HCT116 (cell line): ENCODE measurements around the gene CASP1. TPM values are rescaled to one million over a fixed set of nuclear protein-coding genes. Genes with fewer than 3 reads are reported as not detected.

Experiments used
- ATAC-seq: fragments of 200-7000 bp; cut with Tn5 transposase; 2 replicates; pipeline ENCODE4 v1.9.1; 2020; ENCODE audit warnings: mild to moderate bottlenecking, moderate library complexity
- BruUV-seq: library from RNA; stranded (reverse); fragments of 400-500 nt; replicated peaks from 2 replicates; lab custom pipeline; 2021; lab: Mats Ljungman, UMichigan
- CTCF ChIA-PET: fragments of 300-600 bp; sonication (Branson Sonifier 250); formaldehyde crosslinking; loops from one replicate; lab custom pipeline; 2021; ENCODE audit warnings: antibody characterized with exemption; lab: Charles Lee
- POLR2A ChIA-PET: fragments of 300-600, 350-600 bp; sonication (Branson Sonifier 250); formaldehyde crosslinking; loops from one replicate; lab custom pipeline; 2021; ENCODE audit warnings: antibody characterized with exemption; lab: Charles Lee
- RAD21 ChIA-PET, 2 experiments: fragments of 300-600 bp; sonication (Branson Sonifier 250); formaldehyde crosslinking; loops; one replicate each; lab custom pipeline; 2023; ENCODE audit warnings: low total read pairs in 2 of 2; ENCODE audit not compliant: uncharacterized antibody in 2 of 2, unreplicated experiment in 2 of 2, low non-redundant PET in 1 of 2; lab: Charles Lee
- DNase-seq: peaks from one replicate; pipeline ENCODE4 v3.0.0-alpha.2; 2010; ENCODE audit warnings: low read depth, low spot score
- H2AFZ ChIP-seq: fragments of 200-600 bp; shearing (Covaris generic), sonication (generic); 2 replicates; pipeline ENCODE4 v1.6.1; 2017; ENCODE audit warnings: low read depth, mixed run types, mixed read lengths, antibody characterized with exemption, low read length; ENCODE audit not compliant: poor library complexity, severe bottlenecking
- H3K27ac ChIP-seq: 2 replicates; pipeline ENCODE4 v1.5.1; 2012; ENCODE audit warnings: low read depth, low read length
- H3K27me3 ChIP-seq: fragments of 200-600 bp; sonication (generic); 2 replicates; pipeline ENCODE4 v1.6.1; 2016; ENCODE audit warnings: mixed run types, low read length, mixed read lengths; ENCODE audit not compliant: insufficient read depth
- H3K36me3 ChIP-seq, 2 experiments: fragments of 200-500 bp in 1 of 2; fragments of 200-600 bp in 1 of 2; sonication (Bioruptor generic) in 1 of 2; sonication (generic) in 1 of 2; 2 replicates each; pipeline versions ENCODE4 v1.5.1 to v1.6.1; 2014 to 2016; ENCODE audit warnings: low read length in 2 of 2, inconsistent platforms in 1 of 2, mixed read lengths in 1 of 2, mixed run types in 1 of 2; ENCODE audit not compliant: insufficient read depth in 2 of 2, control insufficient read depth in 1 of 2
- H3K4me1 ChIP-seq, 2 experiments: fragments of 200-600 bp in 1 of 2; sonication (generic) in 1 of 2; 2 replicates each; pipeline versions ENCODE4 v1.5.1 to v1.6.1; 2012 to 2017; ENCODE audit warnings: low read length in 2 of 2, inconsistent platforms in 1 of 2, mild to moderate bottlenecking in 1 of 2, mixed read lengths in 1 of 2, mixed run types in 1 of 2, moderate library complexity in 1 of 2; ENCODE audit not compliant: insufficient read depth in 2 of 2, control insufficient read depth in 1 of 2
- H3K4me2 ChIP-seq: fragments of 200-600 bp; sonication (generic); 2 replicates; pipeline ENCODE4 v1.6.1; 2017; ENCODE audit warnings: mixed run types, low read length, mixed read lengths
- H3K4me3 ChIP-seq, 2 experiments: fragments of 200-600 bp in 1 of 2; sonication (generic) in 1 of 2; replicated peaks in 1 of 2; 2 replicates each; pipeline ENCODE4 v1.5.1; 2011 to 2016; ENCODE audit warnings: low read length in 2 of 2, control low read depth in 1 of 2, low read depth in 1 of 2, mild to moderate bottlenecking in 1 of 2, mixed read lengths in 1 of 2, mixed run types in 1 of 2
- H3K79me2 ChIP-seq: fragments of 200-600 bp; sonication (generic); 2 replicates; pipeline ENCODE4 v1.6.1; 2017; ENCODE audit warnings: mild to moderate bottlenecking, mixed run types, low read length, moderate library complexity, mixed read lengths; ENCODE audit not compliant: insufficient read depth
- H3K9ac ChIP-seq: fragments of 200-600 bp; sonication (generic); 2 replicates; pipeline ENCODE4 v1.6.1; 2016; ENCODE audit warnings: low read length, mixed read lengths
- H3K9me2 ChIP-seq: fragments of 200-600 bp; sonication (generic), shearing (Covaris generic); 2 replicates; pipeline ENCODE4 v1.6.1; 2017; ENCODE audit warnings: mixed run types, mild to moderate bottlenecking, moderate library complexity; ENCODE audit not compliant: insufficient read depth
- H3K9me3 ChIP-seq, 2 experiments: fragments of 200-500 bp in 1 of 2; fragments of 200-600 bp in 1 of 2; sonication (Bioruptor generic) in 1 of 2; sonication (generic) in 1 of 2; 2 replicates each; pipeline ENCODE4 v1.6.1; 2014 to 2017; ENCODE audit warnings: low read length in 2 of 2, mixed read lengths in 2 of 2, inconsistent platforms in 1 of 2, low read depth in 1 of 2, mild to moderate bottlenecking in 1 of 2, mixed run types in 1 of 2, moderate library complexity in 1 of 2; ENCODE audit not compliant: control insufficient read depth in 1 of 2, insufficient read depth in 1 of 2
- H4K20me1 ChIP-seq: fragments of 200-600 bp; sonication (generic), shearing (Covaris generic); 2 replicates; pipeline ENCODE4 v1.6.1; 2017; ENCODE audit warnings: mixed run types, mild to moderate bottlenecking, moderate library complexity; ENCODE audit not compliant: insufficient read depth
- ATF3 ChIP-seq: IDR thresholded peaks from 2 replicates; pipeline ENCODE4 v1.6.1; 2012
- CEBPB ChIP-seq: IDR thresholded peaks from 2 replicates; pipeline ENCODE4 v1.6.1; 2012; ENCODE audit warnings: low read depth
- EGR1 ChIP-seq: IDR thresholded peaks from 2 replicates; pipeline ENCODE4 v1.6.1; 2012; ENCODE audit warnings: low read depth
- EZH2 ChIP-seq: fragments of 200-600 bp; sonication (generic); IDR thresholded peaks from 2 replicates; pipeline ENCODE4 v1.6.1; 2017; ENCODE audit warnings: antibody characterized with exemption, mixed run types
- EZH2phosphoT487 ChIP-seq: fragments of 200-600 bp; IDR thresholded peaks from 2 replicates; pipeline ENCODE4 v1.6.1; 2018; ENCODE audit warnings: antibody characterized with exemption, borderline replicate concordance
- FOSL1 ChIP-seq: IDR thresholded peaks from 2 replicates; pipeline ENCODE4 v1.6.1; 2012; ENCODE audit warnings: low read depth
- JUND ChIP-seq: IDR thresholded peaks from 2 replicates; pipeline ENCODE4 v1.6.1; 2012
- MAX ChIP-seq: IDR thresholded peaks from 2 replicates; pipeline ENCODE4 v1.6.1; 2012
- REST ChIP-seq: IDR thresholded peaks from 2 replicates; pipeline ENCODE4 v1.6.1; 2012; ENCODE audit warnings: low read depth
- SP1 ChIP-seq: IDR thresholded peaks from 2 replicates; pipeline ENCODE4 v1.6.1; 2012; ENCODE audit warnings: low read depth
- SRF ChIP-seq: IDR thresholded peaks from 2 replicates; pipeline ENCODE4 v1.6.1; 2012; ENCODE audit warnings: low read depth
- TCF7L2 ChIP-seq: IDR thresholded peaks from 2 replicates; pipeline ENCODE4 v1.7.0; 2011; ENCODE audit warnings: borderline replicate concordance, inconsistent platforms; ENCODE audit not compliant: insufficient read depth, insufficient read length; ENCODE audit errors: extremely low read depth
- YY1 ChIP-seq: IDR thresholded peaks from 2 replicates; pipeline ENCODE4 v1.6.1; 2011; ENCODE audit warnings: low read length, low read depth, moderate library complexity, mild to moderate bottlenecking; ENCODE audit not compliant: insufficient replicate concordance; ENCODE audit errors: extremely low read depth
- ZNF274 ChIP-seq: fragments of 200-500 bp; sonication (Bioruptor generic); IDR thresholded peaks from 2 replicates; pipeline ENCODE4 v1.6.1; 2014; ENCODE audit warnings: mild to moderate bottlenecking, low read depth, low read length, inconsistent platforms
- intact Hi-C: fragments of 100-400 bp; cut with micrococcal nuclease; formaldehyde crosslinking; loops from 2 replicates; pipeline ENCODE4 v1.10.0; 2022
- total RNA-seq: library from RNA; stranded (reverse); gene quantifications from one replicate; pipeline ENCODE4 v1.2.1, GENCODE V29; 2021; ENCODE audit not compliant: unreplicated experiment
- TF ChIP-seq, protein P1 (sequence below), 3 experiments: fragments of 200-600 bp in 1 of 3; sonication (generic) in 1 of 3; IDR thresholded peaks in 2 of 3; conservative IDR thresholded peaks in 1 of 3; 2 replicates each; pipeline ENCODE4 v1.5.1; 2012 to 2017; ENCODE audit warnings: low read depth in 2 of 3, low read length in 2 of 3, antibody characterized with exemption in 1 of 3, borderline replicate concordance in 1 of 3, control low read depth in 1 of 3, mild to moderate bottlenecking in 1 of 3, mixed read lengths in 1 of 3, mixed run types in 1 of 3, moderate library complexity in 1 of 3; ENCODE audit not compliant: insufficient read depth in 1 of 3

The CASP1 gene
- total RNA-seq, 1 experiment from 2014 or later = not detected

DNA sequence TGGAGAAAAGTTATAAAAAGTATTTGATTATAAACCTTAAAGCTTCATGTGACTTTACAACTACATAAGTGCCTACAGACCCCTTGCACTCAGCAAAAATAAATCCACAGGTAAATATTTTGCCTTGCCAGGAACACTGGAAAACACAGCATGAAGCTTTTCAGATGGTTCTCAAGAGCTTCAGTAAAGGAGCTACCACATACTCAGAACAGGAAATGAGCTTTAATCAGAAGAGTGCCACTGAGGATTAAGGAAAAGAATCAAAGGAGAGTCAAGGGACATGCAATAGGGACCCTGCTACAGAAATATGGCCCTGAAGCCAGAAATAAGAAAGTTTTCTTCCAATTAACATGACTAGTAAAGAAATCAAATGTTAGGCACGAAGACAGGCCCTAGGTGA, 1.2 kb downstream of the CASP1 start (continued):
- no peak for TF ChIP-seq REST
- TF ChIP-seq ZNF274 = no peak
- no peak for TF ChIP-seq FOSL1
- no peak for TF ChIP-seq MAX
- no peak for TF ChIP-seq TCF7L2
- TF ChIP-seq SP1 = no peak

GRCh38 chr11:105033343-105033742, 1.6 kb downstream of the CASP1 start:
- Histone ChIP-seq H3K4me3 (no peak overlapping the region), H3K4me2 (no peak overlapping the region), H2AFZ (no peak overlapping the region), H3K9me2 (no peaks in the 10 kb centered on the region), H3K36me3 (no peaks in the 10 kb centered on the region), H3K79me2 (no peaks in the 10 kb centered on the region), H3K4me1 (no peaks in the 10 kb centered on the region), H3K9me3 (no peaks in the 10 kb centered on the region), H3K27me3 (no peaks in the 10 kb centered on the region), H4K20me1 (no peaks in the 10 kb centered on the region), H3K27ac (no peak overlapping the region), H3K9ac (no peak overlapping the region)
- no TSS peak for BruUV-seq
- ChIA-PET POLR2A (no interaction called here), RAD21 (no interaction called here), CTCF (no interaction called here)
- intact Hi-C loops = no loop called here
- ATAC-seq = no peak
- DNase-seq = no peak
- no peak for TF ChIP-seq EZH2
- TF ChIP-seq EGR1 = no peak
- no peak for TF ChIP-seq ATF3
- no peak for TF ChIP-seq EZH2phosphoT487
- no peak for TF ChIP-seq CEBPB
- no peak for TF ChIP-seq REST
- no peak for TF ChIP-seq ZNF274
- no peak for TF ChIP-seq YY1
- TF ChIP-seq, protein P1, sequence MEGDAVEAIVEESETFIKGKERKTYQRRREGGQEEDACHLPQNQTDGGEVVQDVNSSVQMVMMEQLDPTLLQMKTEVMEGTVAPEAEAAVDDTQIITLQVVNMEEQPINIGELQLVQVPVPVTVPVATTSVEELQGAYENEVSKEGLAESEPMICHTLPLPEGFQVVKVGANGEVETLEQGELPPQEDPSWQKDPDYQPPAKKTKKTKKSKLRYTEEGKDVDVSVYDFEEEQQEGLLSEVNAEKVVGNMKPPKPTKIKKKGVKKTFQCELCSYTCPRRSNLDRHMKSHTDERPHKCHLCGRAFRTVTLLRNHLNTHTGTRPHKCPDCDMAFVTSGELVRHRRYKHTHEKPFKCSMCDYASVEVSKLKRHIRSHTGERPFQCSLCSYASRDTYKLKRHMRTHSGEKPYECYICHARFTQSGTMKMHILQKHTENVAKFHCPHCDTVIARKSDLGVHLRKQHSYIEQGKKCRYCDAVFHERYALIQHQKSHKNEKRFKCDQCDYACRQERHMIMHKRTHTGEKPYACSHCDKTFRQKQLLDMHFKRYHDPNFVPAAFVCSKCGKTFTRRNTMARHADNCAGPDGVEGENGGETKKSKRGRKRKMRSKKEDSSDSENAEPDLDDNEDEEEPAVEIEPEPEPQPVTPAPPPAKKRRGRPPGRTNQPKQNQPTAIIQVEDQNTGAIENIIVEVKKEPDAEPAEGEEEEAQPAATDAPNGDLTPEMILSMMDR (IDR thresholded peaks at IDR 0.05 in 2 of 3, conservative IDR thresholded peaks at IDR 0.05 in 1 of 3; ENCODE audit: borderline replicate concordance in 1 of 3, insufficient read depth in 1 of 3, low read depth in 2 of 3, low read length in 2 of 3) = no peak
- TF ChIP-seq JUND = no peak
- TF ChIP-seq SP1 = no peak
- no peak for TF ChIP-seq SRF
- no peak for TF ChIP-seq MAX
